ENCODE results near the gene TUBB. TPM values are rescaled to one million over a fixed set of nuclear protein-coding genes. Genes with fewer than 3 reads are reported as not detected.

TUBB gene
- total RNA-seq, 2 experiments from 2014 or later: 1,244 to 1,346 TPM

- H3K27ac ChIP-seq (ENCODE audit: low read depth, low read length, poor library complexity, severe bottlenecking): peak overlapping the region; percentile 24
These were observed 7.9 kb downstream of the TUBB start for GRCh38 chr6:30727920-30728553.

GRCh38 chr6:30730601-30731435 lies 10.7 kb downstream of the TUBB start:
- intact Hi-C loops (cut with micrococcal nuclease; ENCODE audit: unreplicated experiment): loop anchor here (1.0 to 5.0 kb wide), 3 partner anchors 52 to 249 kb away; no protein-coding TSS in a partner anchor
- peaks cover 2% of the 10 kb centered on the region; the same call in 1 of the 2 replicates for H3K79me2 ChIP-seq (ENCODE audit: insufficient read depth, low read depth, low read length)
- peak; percentile 89 for DNase-seq (ENCODE audit: low spot score)
- peaks cover 33% of the 10 kb centered on the region for H3K4me1 ChIP-seq (ENCODE audit: insufficient read depth, low read length, poor library complexity, severe bottlenecking)
- no TSS peak for BruUV-seq (replicated peaks)
- H3K36me3 ChIP-seq (ENCODE audit: insufficient read depth, low read length): peaks cover 56% of the 10 kb centered on the region
- CTCF ChIA-PET (ENCODE audit: unreplicated experiment): interaction anchor here (0.5 to 1.9 kb wide), 11 partner anchors 9 to 356 kb away, joined by 3 to 10 read pairs (median 5); partner anchors contain the start of genes DHX16 and MDC1
- no peaks in the 10 kb centered on the region for H3K9me3 ChIP-seq (ENCODE audit: low read length)
- POLR2A ChIA-PET: interaction anchor here (0.6 to 1.9 kb wide), 4 partner anchors 10 to 58 kb away, joined by 3 to 9 read pairs (median 4); partner anchors contain the start of gene DHX16
- H3K4me3 ChIP-seq (ENCODE audit: low read depth, low read length, poor library complexity, severe bottlenecking): peak overlapping the region; percentile 18
- no peak overlapping the region for H3K27ac ChIP-seq (ENCODE audit: low read depth, low read length, poor library complexity, severe bottlenecking)
- no peaks in the 10 kb centered on the region for H3K9me2 ChIP-seq (ENCODE audit: insufficient read depth, low read length)
- no peak overlapping the region for H2AFZ ChIP-seq (ENCODE audit: low read length)
- TF ChIP-seq EZH2phosphoT487 (IDR thresholded peaks at IDR 0.05; ENCODE audit: borderline replicate concordance, low read depth, low read length): no peak
- peak; percentile 86 for TF ChIP-seq CTCF (conservative IDR thresholded peaks at IDR 0.05; ENCODE audit: low read length)
- H3K4me2 ChIP-seq (ENCODE audit: low read length): peak overlapping the region; percentile 58
- H4K20me1 ChIP-seq (ENCODE audit: insufficient read depth, low read length): 0 out of 2 replicates have a peak, but pooled peaks cover 1% of the 10 kb centered on the region

More at GRCh38 chr6:30727920-30728553, 7.9 kb downstream of the TUBB start:
- CTCF ChIA-PET (ENCODE audit: unreplicated experiment): interaction anchor here (0.6 kb wide), 1 partner anchor 102 kb away, joined by 3 read pairs; no protein-coding TSS in a partner anchor
- no peak overlapping the region for H3K4me3 ChIP-seq (ENCODE audit: low read depth, low read length, poor library complexity, severe bottlenecking)
- H3K9me3 ChIP-seq (ENCODE audit: low read length): no peaks in the 10 kb centered on the region
- H3K4me2 ChIP-seq (ENCODE audit: low read length): no peak overlapping the region
- peaks cover 57% of the 10 kb centered on the region for H3K4me1 ChIP-seq (ENCODE audit: insufficient read depth, low read length, poor library complexity, severe bottlenecking)
- no TSS peak for BruUV-seq (replicated peaks)
- peak; percentile 31 for DNase-seq (ENCODE audit: low spot score)
- intact Hi-C loops (cut with micrococcal nuclease; ENCODE audit: unreplicated experiment): no loop called here
- H4K20me1 ChIP-seq (ENCODE audit: insufficient read depth, low read length): peaks cover 28% of the 10 kb centered on the region
- H3K9me2 ChIP-seq (ENCODE audit: insufficient read depth, low read length): no peaks in the 10 kb centered on the region
- H3K36me3 ChIP-seq (ENCODE audit: insufficient read depth, low read length): peaks cover 72% of the 10 kb centered on the region
- TF ChIP-seq EZH2phosphoT487 (IDR thresholded peaks at IDR 0.05; ENCODE audit: borderline replicate concordance, low read depth, low read length) (no peak), CTCF (conservative IDR thresholded peaks at IDR 0.05; ENCODE audit: low read length) (0 out of 2 replicates have a peak, but pooled peaks have one; percentile 9)
- H2AFZ ChIP-seq (ENCODE audit: low read length): no peak overlapping the region
- POLR2A ChIA-PET: interaction anchor here (0.5 to 1.2 kb wide), 4 partner anchors 47 to 193 kb away, joined by 3 to 7 read pairs (median 3); partner anchors contain the start of gene MRPS18B
- peaks cover 30% of the 10 kb centered on the region for H3K79me2 ChIP-seq (ENCODE audit: insufficient read depth, low read depth, low read length)

Data from OCI-LY7 (cell line).